Activated CD4-positive, CD25-positive, alpha-beta regulatory T cell (primary cell): ENCODE results near the gene SORCS2.

Experiments
- DNase-seq, 4 experiments: peaks; one replicate each; lab custom pipeline; 2025; lab: John Stamatoyannopoulos, UW

The SORCS2 gene

DNA sequence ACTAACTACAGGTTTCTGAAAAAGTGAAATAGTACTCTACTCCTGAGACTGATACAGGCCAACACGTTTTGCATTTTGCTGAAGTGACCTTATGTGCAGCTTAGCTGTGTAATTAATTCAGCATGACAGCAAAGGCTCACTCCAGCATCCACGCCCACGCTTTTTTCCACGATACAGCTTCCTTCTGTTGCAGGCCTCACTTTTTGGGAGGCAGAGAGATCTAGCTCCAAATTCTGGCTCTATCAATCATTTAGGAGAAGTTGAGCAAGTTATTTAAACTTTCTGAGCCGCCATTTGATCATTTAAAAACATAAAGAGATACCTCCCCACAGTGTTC is 587.1 kb downstream of the SORCS2 start:
- DNase-seq, result no peak

GRCh38 chr4:7780751-7781348 is 588.5 kb downstream of the SORCS2 start:
- DNase-seq, result no peak

- no peak for DNase-seq
These were observed 589.0 kb downstream of the SORCS2 start for GRCh38 chr4:7781366-7781765.

DNA sequence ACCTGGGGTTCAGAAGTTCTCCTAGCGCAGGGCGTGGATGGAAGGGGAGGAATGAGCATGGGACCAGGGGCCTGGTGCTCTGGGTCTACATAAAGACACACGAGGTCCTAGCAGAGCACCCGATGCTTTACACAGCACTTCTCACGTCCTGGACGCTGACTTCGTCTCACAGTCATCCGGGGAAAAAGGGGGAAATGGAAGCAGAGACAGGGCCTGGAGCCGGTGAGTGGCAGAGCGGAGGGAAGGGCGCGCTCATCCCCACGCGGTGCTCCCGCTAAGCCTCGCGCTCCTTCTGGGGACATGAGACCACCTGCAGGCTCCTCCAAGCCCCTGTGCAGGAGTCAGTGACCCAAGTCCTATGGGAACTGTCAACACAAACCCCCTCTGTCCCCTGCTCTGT is 589.7 kb downstream of the SORCS2 start:
- no peak for DNase-seq

GRCh38 chr4:7782783-7783182 is 590.4 kb downstream of the SORCS2 start:
- no peak for DNase-seq

GRCh38 chr4:7783541-7783940 is 591.2 kb downstream of the SORCS2 start:
- no peak for DNase-seq

DNA sequence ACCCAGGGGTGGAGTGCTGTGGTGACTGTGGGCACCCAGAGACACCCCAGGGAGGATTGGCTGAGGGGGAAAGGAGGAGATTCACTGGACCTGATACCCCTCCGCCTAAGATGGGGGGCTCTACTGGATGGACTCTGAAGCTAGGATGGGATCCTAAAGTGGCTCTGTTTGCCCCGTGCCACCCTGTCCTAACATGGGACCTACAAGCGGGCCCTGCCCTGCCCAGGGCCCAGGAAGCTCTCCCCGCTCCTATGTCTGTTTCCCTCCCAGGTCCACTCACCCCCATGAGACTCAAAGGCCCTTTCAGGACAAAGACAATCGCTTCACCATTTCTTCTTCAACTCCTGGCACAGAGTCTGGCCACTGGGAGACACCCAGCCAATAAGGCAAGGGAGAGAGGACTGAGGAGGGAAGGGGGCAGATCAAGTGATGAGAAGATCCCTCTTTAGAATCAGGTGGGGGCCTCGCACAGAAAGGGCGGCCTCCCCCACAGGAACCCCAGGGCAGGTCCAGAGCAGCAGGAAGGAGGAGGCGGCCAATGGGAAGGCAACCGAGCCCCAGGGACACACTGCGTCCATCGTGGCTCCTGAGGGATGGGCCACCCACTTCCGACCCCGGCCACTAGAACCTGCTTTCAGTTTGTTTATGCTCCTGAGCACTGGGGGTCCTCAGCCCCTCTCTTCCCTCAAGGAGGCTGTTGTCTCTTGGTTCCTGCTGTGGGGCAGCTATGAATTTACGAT is 592.0 kb downstream of the SORCS2 start:
- DNase-seq, result no peak

DNA sequence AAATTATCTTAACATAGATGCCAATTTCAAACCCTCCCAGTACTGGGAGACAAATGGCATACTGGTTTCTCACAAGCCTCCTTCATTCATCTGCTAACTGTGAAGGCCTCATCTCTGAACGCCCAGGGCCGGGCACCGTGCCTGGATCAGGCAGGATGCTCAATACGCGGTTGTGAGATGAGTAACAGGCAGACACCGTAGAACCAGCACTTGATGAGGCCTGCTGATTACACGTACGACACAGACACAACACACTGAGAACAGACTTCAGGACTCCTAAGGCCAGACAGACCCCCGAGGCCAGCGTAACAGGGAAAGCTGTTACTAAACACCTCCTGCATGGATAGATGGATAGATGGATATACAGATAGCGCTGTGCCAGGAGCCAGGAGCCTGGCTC is 592.7 kb downstream of the SORCS2 start:
- no peak for DNase-seq

DNA sequence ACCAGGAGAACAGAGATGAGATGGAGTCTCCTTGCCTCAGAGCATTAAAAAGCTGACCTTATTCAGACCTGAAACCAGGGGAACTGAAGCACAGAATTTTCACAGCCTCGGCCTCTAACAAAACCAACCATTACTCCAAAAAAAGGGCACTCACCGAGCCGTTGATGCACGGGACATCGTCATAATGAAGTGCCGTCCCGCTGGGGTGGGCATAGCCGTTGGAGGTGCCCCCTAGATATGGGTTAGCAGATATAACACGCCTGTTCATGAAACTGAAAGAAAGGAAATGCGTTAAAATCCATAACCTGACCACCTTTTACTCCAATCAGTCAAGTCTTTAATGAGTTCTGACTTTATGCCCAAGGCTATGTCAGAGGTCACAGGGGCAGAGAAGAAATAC is 593.7 kb downstream of the SORCS2 start:
- no peak for DNase-seq

GRCh38 chr4:7786517-7786916 is 594.2 kb downstream of the SORCS2 start:
- DNase-seq, result no peak

GRCh38 chr4:7787067-7787466 is 594.7 kb downstream of the SORCS2 start:
- DNase-seq, result no peak

- DNase-seq, result no peak
These were observed 595.4 kb downstream of the SORCS2 start for GRCh38 chr4:7787681-7788141.

DNA sequence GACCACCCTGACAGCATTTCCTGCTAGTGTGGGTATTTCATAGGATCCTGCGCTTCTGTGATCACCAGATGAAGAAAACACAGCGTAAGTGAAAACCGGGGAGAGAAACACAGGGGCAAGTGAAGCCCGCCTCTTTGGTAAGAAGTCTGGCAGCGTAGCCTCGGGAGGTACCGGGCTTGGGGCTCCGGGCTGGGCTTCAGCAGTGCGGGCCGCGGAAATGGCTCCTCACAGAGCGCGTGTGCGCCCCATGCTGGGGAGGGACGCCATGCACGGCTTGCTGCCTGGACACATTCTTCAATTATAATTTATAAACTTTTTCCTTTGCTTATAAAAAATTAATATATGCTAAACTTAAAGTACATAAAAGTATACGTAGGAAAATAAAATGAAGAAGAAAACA is 595.9 kb downstream of the SORCS2 start:
- no peak for DNase-seq

- no peak for DNase-seq
These were observed 596.5 kb downstream of the SORCS2 start for GRCh38 chr4:7788694-7789425.

DNA sequence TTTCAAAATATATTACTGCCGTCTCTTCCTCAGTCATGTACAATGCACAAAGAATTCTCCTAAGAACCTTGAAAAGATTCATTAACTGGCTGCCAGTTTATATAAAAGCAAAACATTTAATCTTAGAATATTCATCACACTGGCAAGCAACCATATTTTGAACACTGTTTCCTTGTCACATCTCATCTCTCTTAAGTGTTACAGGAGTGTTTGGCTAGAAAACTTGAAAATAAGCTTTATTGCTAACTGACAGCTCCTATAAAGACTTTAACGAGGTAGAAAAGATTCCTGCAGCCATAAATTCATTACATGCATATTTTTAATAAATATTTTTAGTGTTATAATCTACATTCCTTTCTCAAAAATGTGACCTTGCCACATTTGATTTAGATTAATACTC is 597.7 kb downstream of the SORCS2 start:
- DNase-seq, result no peak

DNA sequence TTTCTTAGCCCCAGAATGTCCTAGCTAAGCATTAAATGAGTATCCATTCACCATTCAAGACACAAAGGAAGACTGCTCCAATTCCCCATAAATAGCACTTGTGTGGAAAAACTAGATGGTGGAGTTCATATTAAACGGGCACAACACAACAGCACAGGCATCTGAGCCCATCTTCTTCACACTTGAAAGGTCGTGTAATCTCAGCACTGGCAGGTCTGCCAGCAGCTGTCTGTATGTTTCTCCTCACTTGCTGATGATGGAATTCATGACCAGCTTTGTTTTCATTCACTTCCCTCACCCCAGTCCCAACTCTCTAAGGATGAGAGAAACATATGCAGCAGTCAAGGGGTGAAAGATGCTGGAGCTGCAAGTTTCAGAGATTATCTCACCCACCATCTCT is 598.7 kb downstream of the SORCS2 start:
- DNase-seq, result no peak
